Duodenal mucosa (tissue), 2 donors: ENCODE results near the gene SIX1.
A peak's percentile ranks its signal among the peaks of the same experiment; 100 is the strongest.

Source experiments
- H3K27ac ChIP-seq: one replicate; pipeline ENCODE4 v1.7.0; 2013; ENCODE audit warnings: low read depth, low read length
- H3K27me3 ChIP-seq, 2 donors: one replicate each; pipeline ENCODE4 v1.7.0; 2013; ENCODE audit warnings: low read length in 2 of 2, control low read depth in 1 of 2; ENCODE audit not compliant: insufficient read depth in 2 of 2, control insufficient read depth in 1 of 2
- H3K36me3 ChIP-seq, 2 donors: one replicate each; pipeline ENCODE4 v1.7.0; 2013; ENCODE audit warnings: low read length in 2 of 2, control low read depth in 1 of 2; ENCODE audit not compliant: insufficient read depth in 2 of 2, control insufficient read depth in 1 of 2
- H3K4me1 ChIP-seq, 2 donors: one replicate each; pipeline ENCODE4 v1.7.0; 2013; ENCODE audit warnings: low read length in 2 of 2, control low read depth in 1 of 2; ENCODE audit not compliant: insufficient read depth in 2 of 2, control insufficient read depth in 1 of 2
- H3K4me3 ChIP-seq, 2 donors: one replicate each; pipeline ENCODE4 v1.7.0; 2013; ENCODE audit warnings: low read length in 2 of 2, low read depth in 1 of 2
- H3K9ac ChIP-seq, 2 donors: one replicate each; pipeline ENCODE4 v1.7.0; 2013; ENCODE audit warnings: low read length in 2 of 2, low read depth in 1 of 2
- H3K9me3 ChIP-seq, 2 donors: one replicate each; pipeline ENCODE4 v1.7.0; 2013; ENCODE audit warnings: low read length in 2 of 2, control low read depth in 1 of 2; ENCODE audit not compliant: control insufficient read depth in 1 of 2

Gene SIX1

GRCh38 chr14:60648249-60648933 lies 886 bp downstream of the SIX1 start:
- H3K27me3 ChIP-seq, result peaks cover 90 to 100% of the 10 kb centered on the region in 2 donors
- no peak overlapping the region for H3K27ac ChIP-seq

DNA sequence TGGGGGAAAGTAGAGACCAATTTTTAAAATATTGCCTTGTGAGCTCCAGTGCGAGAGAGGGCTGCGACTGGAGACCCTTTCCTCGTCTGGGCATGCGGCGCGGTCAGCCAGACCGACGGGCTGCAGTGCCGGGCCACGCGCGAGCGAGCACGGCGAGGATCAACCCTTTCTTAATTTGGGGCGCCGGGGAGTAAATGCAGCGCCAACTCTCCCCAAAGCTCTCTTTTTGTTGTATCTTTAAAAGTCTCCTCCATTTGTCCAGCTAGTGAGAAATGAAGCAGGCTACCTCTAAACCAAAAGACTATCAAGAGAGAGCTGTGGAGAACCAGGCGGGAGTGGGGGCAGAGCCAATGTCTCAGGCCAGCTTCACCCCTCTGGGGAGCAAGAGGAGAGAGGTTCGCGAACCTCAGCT lies 1.4 kb downstream of the SIX1 start:
- Histone ChIP-seq H3K4me1 (peaks cover 33 to 44% of the 10 kb centered on the region in 2 donors), H3K27ac (no peak overlapping the region), H3K9ac (no peak overlapping the region), H3K4me3 (peak overlapping the region; percentile 62 to 69), H3K36me3 (no peaks in the 10 kb centered on the region), H3K9me3 (no peaks in the 10 kb centered on the region), H3K27me3 (peaks cover 90 to 100% of the 10 kb centered on the region in 2 donors)

More at GRCh38 chr14:60648249-60648933, 886 bp downstream of the SIX1 start:
- peak overlapping the region; percentile 62 to 69 for H3K4me3 ChIP-seq
- H3K9ac ChIP-seq, result no peak overlapping the region
- no peaks in the 10 kb centered on the region for H3K9me3 ChIP-seq
- H3K36me3 ChIP-seq, result no peaks in the 10 kb centered on the region
- peaks cover 31 to 44% of the 10 kb centered on the region in 2 donors for H3K4me1 ChIP-seq

GRCh38 chr14:60647081-60647836 lies 2.0 kb downstream of the SIX1 start:
- H3K4me1 ChIP-seq, result peaks cover 31 to 38% of the 10 kb centered on the region in 2 donors

DNA sequence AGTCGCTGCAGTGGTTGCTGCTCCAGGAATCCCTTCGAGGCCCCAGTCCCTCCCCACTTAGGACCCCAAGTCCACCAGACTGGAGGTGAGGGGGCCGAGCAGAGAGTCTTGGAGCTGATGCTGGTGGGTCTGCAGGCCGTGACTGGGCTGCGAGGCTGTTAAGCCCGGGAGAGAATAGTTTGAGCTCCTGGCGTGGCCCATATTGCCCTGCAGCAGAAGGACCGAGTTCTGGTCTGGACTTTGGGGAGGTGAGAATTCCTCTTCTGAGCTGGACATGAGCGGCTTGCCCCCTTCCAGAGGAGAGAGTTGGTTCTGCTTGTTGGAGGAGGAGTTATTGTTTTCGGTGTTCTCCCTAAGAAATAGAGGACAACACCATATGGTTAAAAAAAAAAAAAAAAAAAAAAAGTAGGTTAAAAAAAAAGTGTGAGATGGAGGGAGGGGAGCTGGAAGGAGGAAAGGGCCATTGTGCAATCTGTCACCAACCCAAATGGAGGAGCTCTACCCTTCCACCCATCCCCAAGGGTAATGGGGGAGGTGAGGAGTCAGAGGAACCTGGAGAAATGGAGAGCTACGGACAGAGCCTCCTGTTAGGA lies 3.0 kb downstream of the SIX1 start:
- no peaks in the 10 kb centered on the region for H3K36me3 ChIP-seq
- no peak overlapping the region for H3K4me3 ChIP-seq
- H3K9me3 ChIP-seq, result no peaks in the 10 kb centered on the region
- no peak overlapping the region for H3K9ac ChIP-seq
- H3K4me1 ChIP-seq, result peaks cover 26 to 34% of the 10 kb centered on the region in 2 donors
- H3K27ac ChIP-seq, result no peak overlapping the region
- H3K27me3 ChIP-seq, result peaks cover 90 to 100% of the 10 kb centered on the region in 2 donors

More at GRCh38 chr14:60647081-60647836, 2.0 kb downstream of the SIX1 start:
- H3K9me3 ChIP-seq, result no peaks in the 10 kb centered on the region
- H3K27ac ChIP-seq, result no peak overlapping the region
- peaks cover 90 to 100% of the 10 kb centered on the region in 2 donors for H3K27me3 ChIP-seq
- H3K9ac ChIP-seq, result no peak overlapping the region
- no peaks in the 10 kb centered on the region for H3K36me3 ChIP-seq
- H3K4me3 ChIP-seq, result peak overlapping the region; percentile 62 to 69

DNA sequence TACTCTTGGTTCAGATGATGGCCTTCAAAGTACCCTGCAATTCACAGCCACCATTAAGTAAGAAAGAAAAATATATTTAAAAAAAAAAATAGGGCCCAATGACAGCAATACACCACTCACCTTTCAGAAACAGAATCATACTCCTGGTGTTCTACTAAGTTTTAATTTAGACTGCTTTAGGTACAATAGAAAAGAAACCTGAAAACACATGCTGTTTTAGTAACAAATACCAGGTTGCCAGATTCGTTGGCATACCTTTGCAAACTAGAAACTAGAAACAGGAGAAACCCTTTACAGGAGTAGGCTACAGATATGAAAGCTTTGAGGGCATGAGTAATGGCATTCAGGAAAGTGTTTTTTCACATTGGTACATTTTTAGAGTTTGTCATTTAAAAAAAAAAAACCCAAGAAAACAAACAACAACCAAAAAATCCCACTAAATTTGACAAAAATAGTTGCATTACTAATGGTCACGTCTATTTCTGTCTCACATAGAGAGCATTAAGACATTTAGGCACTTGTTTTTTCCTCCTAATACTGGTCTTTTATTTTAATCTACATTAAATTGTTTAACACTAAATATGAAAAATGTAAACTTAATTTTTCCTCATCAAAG lies 4.0 kb downstream of the SIX1 start:
- H3K27ac ChIP-seq, result no peak overlapping the region
- peaks cover 26 to 34% of the 10 kb centered on the region in 2 donors for H3K4me1 ChIP-seq
- no peak overlapping the region for H3K9ac ChIP-seq
- no peaks in the 10 kb centered on the region for H3K36me3 ChIP-seq
- no peaks in the 10 kb centered on the region for H3K9me3 ChIP-seq
- no peak overlapping the region for H3K4me3 ChIP-seq
- peaks cover 93 to 100% of the 10 kb centered on the region in 2 donors for H3K27me3 ChIP-seq

DNA sequence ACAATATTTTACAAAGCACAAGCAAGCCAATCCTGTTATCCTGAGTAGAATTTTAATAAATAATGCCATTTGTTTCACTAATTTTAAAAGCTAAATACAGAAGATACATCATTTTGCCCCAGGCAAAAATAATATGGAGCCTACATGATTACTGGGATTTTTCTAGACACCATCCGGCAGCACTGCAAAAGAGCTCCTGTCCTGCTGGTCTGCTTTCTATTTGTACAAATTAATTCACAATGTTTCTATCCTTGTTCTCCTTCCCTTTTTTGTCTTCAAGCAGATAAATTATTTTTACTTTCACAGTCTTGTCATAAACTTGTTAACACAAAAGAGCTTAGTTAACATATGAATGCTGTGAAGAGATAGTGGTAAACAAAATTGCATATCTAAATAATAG lies 4.6 kb downstream of the SIX1 start:
- no peak overlapping the region for H3K4me3 ChIP-seq
- H3K9ac ChIP-seq, result no peak overlapping the region
- no peaks in the 10 kb centered on the region for H3K36me3 ChIP-seq
- peaks cover 26 to 29% of the 10 kb centered on the region in 2 donors for H3K4me1 ChIP-seq
- H3K27me3 ChIP-seq, result peaks cover 92 to 100% of the 10 kb centered on the region in 2 donors
- no peaks in the 10 kb centered on the region for H3K9me3 ChIP-seq
- no peak overlapping the region for H3K27ac ChIP-seq

DNA sequence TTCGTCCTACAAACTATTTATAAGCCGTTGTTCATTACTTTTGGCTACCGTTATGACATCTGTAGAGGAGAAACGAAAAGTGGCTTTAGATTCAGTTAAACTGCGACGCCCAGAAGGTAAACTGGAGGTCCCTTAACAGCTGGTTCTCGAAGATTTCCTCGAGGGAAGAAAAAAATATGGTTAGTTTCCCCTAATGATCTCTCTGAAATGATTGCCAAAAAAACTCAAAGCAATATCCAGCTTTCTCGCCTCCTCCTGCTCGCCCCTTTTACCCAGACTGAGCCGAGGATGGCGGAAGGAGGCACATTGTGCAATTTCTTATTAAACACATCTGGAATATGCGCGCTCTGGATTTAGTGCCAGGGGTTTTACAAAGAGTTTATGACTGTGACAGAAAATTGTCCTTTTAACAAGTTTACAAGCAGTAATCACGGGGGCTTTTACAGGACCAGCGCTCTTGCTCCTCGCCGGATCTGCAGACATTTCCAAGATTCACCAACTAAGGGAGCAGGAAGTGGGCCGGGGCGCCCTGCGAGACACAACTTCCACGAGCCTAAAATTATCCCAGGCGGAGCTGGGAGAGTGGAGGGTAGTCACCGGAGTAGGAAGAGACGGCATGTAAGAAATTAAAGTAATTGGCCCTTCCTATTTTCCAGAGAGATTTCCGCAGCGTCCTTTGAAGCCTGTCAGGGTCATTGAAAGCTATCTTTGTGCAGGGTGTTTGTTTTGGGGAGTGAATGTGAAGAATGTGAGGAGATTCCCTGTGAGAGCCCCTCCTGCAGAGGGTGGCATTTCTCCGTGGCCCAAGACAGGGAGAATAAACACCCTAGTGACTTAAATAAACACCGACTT lies 5.6 kb downstream of the SIX1 start:
- Histone ChIP-seq H3K27ac (no peak overlapping the region), H3K9me3 (no peaks in the 10 kb centered on the region), H3K4me3 (no peak overlapping the region), H3K27me3 (peaks cover 90 to 99% of the 10 kb centered on the region in 2 donors), H3K9ac (no peak overlapping the region), H3K36me3 (no peaks in the 10 kb centered on the region), H3K4me1 (peaks cover 21% of the 10 kb centered on the region in 2 donors)

DNA sequence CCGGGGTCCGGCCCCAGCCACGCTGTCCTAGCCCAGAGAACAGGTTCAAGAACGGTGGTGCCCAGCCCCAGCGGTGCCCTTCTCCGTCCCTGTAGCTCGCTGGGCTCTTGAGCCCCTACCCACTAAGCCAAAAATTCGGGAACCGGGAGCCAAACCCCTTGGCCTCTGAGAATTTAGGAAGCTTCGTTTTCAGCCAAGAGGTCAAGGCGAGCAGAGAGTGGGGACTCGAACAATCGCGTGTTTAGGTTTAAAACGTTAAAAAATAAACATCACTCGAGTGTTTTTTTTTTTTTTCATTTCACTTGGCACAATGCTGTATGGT lies 6.2 kb downstream of the SIX1 start:
- Histone ChIP-seq H3K36me3 (no peaks in the 10 kb centered on the region), H3K4me3 (no peak overlapping the region), H3K27ac (no peak overlapping the region), H3K4me1 (peaks cover 15 to 16% of the 10 kb centered on the region in 2 donors), H3K9ac (no peak overlapping the region), H3K27me3 (peaks cover 90 to 99% of the 10 kb centered on the region in 2 donors), H3K9me3 (no peaks in the 10 kb centered on the region)

- H3K36me3 ChIP-seq, result no peaks in the 10 kb centered on the region
- H3K27ac ChIP-seq, result no peak overlapping the region
- peaks cover 90 to 99% of the 10 kb centered on the region in 2 donors for H3K27me3 ChIP-seq
- H3K4me1 ChIP-seq, result peaks cover 9 to 11% of the 10 kb centered on the region in 2 donors
- no peak overlapping the region for H3K9ac ChIP-seq
- H3K9me3 ChIP-seq, result no peaks in the 10 kb centered on the region
- H3K4me3 ChIP-seq, result no peak overlapping the region
Observed at GRCh38 chr14:60642270-60643140, 6.8 kb downstream of the SIX1 start.
